ENCODE results near the gene TMLHE. TPM values are rescaled to one million over a fixed set of nuclear protein-coding genes. Genes with fewer than 3 reads are reported as not detected.
"Not testable (repeated sequence)": the region's sequence is repeated elsewhere in the genome, so short reads cannot be mapped to it uniquely, and the experiment has no call there.

TMLHE gene
- total and polyA plus RNA-seq, 9 donors = 12.2 to 25.7 (median 19.8) TPM

GRCh38 chrX:155577682-155578081 is 35.1 kb downstream of the TMLHE start:
- intact Hi-C loops (cut with DNase I) = no loop called here
- Histone ChIP-seq H3K27me3 (no peaks in the 10 kb centered on the region), H3K4me1 (ENCODE audit: insufficient read depth) (no peaks in the 10 kb centered on the region), H3K27ac (no peak overlapping the region), H3K36me3 (no peaks in the 10 kb centered on the region), H3K4me3 (no peak overlapping the region), H3K9me3 (no peaks in the 10 kb centered on the region)
- no peak for DNase-seq
- WGBS, 3 donors = 61 to 66% (median 63%) methylated on average over 2 of the region's 2 CpGs
- TF ChIP-seq EP300 (IDR thresholded peaks at IDR 0.05) = no peak
- TF ChIP-seq, protein P1, sequence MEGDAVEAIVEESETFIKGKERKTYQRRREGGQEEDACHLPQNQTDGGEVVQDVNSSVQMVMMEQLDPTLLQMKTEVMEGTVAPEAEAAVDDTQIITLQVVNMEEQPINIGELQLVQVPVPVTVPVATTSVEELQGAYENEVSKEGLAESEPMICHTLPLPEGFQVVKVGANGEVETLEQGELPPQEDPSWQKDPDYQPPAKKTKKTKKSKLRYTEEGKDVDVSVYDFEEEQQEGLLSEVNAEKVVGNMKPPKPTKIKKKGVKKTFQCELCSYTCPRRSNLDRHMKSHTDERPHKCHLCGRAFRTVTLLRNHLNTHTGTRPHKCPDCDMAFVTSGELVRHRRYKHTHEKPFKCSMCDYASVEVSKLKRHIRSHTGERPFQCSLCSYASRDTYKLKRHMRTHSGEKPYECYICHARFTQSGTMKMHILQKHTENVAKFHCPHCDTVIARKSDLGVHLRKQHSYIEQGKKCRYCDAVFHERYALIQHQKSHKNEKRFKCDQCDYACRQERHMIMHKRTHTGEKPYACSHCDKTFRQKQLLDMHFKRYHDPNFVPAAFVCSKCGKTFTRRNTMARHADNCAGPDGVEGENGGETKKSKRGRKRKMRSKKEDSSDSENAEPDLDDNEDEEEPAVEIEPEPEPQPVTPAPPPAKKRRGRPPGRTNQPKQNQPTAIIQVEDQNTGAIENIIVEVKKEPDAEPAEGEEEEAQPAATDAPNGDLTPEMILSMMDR (IDR thresholded peaks at IDR 0.05) = no peak

GRCh38 chrX:155563099-155563498 is 49.7 kb downstream of the TMLHE start:
- no peaks in the 10 kb centered on the region for H3K9me3 ChIP-seq
- WGBS, 3 donors = 64 to 76% methylated on average over 1 of the region's 1 CpG; no CpG with 5 or more reads in 1 of the 3 donors
- intact Hi-C loops (cut with DNase I) = no loop called here
- no peak for TF ChIP-seq EP300 (IDR thresholded peaks at IDR 0.05)
- no peak for TF ChIP-seq POLR2A (IDR thresholded peaks at IDR 0.05)
- TF ChIP-seq, protein P1 (IDR thresholded peaks at IDR 0.05) = no peak
- DNase-seq = no peak
- H3K27me3 ChIP-seq = no peaks in the 10 kb centered on the region
- no peak overlapping the region for H3K27ac ChIP-seq
- no peaks in the 10 kb centered on the region for H3K4me1 ChIP-seq (ENCODE audit: insufficient read depth)
- no peaks in the 10 kb centered on the region for H3K36me3 ChIP-seq
- H3K4me3 ChIP-seq = no peak overlapping the region

DNA sequence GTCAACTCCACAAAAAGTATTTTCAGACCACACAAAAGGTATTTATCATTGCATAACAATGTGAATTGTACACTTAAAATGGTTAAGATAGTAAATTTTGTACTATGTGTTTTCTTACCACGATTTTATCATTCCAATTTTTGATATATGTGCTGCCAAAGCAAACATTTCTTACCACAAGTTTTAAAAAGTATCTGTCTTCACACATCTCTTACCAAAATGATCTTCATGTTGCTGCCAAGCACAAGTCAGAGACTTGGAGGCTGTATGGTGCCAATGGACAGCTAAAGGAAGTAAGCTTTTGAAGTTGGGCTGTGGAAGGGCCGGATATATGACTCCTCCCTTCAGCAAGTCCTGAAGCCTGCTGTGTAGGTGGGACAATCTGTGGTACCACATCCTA is 67.9 kb downstream of the TMLHE start:
- TF ChIP-seq EP300 (IDR thresholded peaks at IDR 0.05) (no peak), POLR2A (IDR thresholded peaks at IDR 0.05) (no peak)
- TF ChIP-seq, protein P1 (IDR thresholded peaks at IDR 0.05) = no peak
- intact Hi-C loops (cut with DNase I) = no loop called here
- 28 to 39% (median 37%) methylated on average over 2 of the region's 2 CpGs for WGBS, 3 donors

GRCh38 chrX:155535866-155536265 is 76.9 kb downstream of the TMLHE start:
- Histone ChIP-seq H3K4me3 (no peak overlapping the region), H3K36me3 (no peaks in the 10 kb centered on the region), H3K27me3 (no peaks in the 10 kb centered on the region), H3K9me3 (no peaks in the 10 kb centered on the region), H3K27ac (no peak overlapping the region), H3K4me1 (ENCODE audit: insufficient read depth) (no peaks in the 10 kb centered on the region)
- intact Hi-C loops (cut with DNase I) = no loop called here
- no peak for TF ChIP-seq POLR2A (IDR thresholded peaks at IDR 0.05)
- TF ChIP-seq, protein P1 (IDR thresholded peaks at IDR 0.05) = no peak
- no peak for TF ChIP-seq EP300 (IDR thresholded peaks at IDR 0.05)
- WGBS, 3 donors = 68 to 73% (median 70%) methylated on average over 1 of the region's 1 CpG
- DNase-seq = no peak

More for the DNA sequence above, 67.9 kb downstream of the TMLHE start:
- H3K27me3 ChIP-seq = no peaks in the 10 kb centered on the region
- no peak overlapping the region for H3K4me3 ChIP-seq
- no peak for DNase-seq
- no peaks in the 10 kb centered on the region for H3K4me1 ChIP-seq (ENCODE audit: insufficient read depth)
- H3K27ac ChIP-seq = no peak overlapping the region
- no peaks in the 10 kb centered on the region for H3K9me3 ChIP-seq
- H3K36me3 ChIP-seq = no peaks in the 10 kb centered on the region

GRCh38 chrX:155534800-155535199 is 78.0 kb downstream of the TMLHE start:
- H3K4me3 ChIP-seq = no peak overlapping the region
- no peaks in the 10 kb centered on the region for H3K27me3 ChIP-seq
- H3K4me1 ChIP-seq (ENCODE audit: insufficient read depth) = no peaks in the 10 kb centered on the region
- DNase-seq = no peak
- TF ChIP-seq EP300 (IDR thresholded peaks at IDR 0.05) = no peak
- TF ChIP-seq, protein P1 (IDR thresholded peaks at IDR 0.05) = no peak
- no peak for TF ChIP-seq POLR2A (IDR thresholded peaks at IDR 0.05)
- intact Hi-C loops (cut with DNase I) = no loop called here
- no peaks in the 10 kb centered on the region for H3K36me3 ChIP-seq
- no peaks in the 10 kb centered on the region for H3K9me3 ChIP-seq
- no peak overlapping the region for H3K27ac ChIP-seq

DNA sequence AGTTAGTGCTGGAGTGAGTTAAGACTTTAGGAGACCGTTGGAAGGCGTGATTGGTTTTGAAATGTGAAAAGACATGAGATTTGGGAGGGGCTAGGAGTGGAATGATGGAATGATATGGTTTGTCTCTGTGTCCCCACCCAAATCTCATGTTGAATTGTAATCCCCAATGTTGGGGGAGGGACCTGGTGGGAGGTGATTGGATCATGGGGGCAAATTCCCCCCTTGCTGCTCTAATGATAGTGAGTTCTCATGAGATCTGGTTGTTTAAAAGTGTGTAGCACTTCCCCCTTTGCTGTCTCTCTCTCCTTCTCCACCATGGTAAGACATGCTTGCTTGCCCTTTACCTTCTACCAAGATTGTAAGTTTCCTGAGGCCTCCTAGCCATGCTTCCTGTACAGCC is 85.7 kb downstream of the TMLHE start:
- WGBS, 3 donors = 65 to 83% (median 74%) methylated on average over 2 of the region's 2 CpGs
- DNase-seq; H3K9me3 ChIP-seq; H3K4me1 ChIP-seq (ENCODE audit: insufficient read depth); H3K27me3 ChIP-seq; H3K36me3 ChIP-seq; intact Hi-C loops (cut with DNase I); H3K4me3 ChIP-seq; H3K27ac ChIP-seq: not testable (repeated sequence)
